22Rv1 (cell line): ENCODE results near the gene HMGN3.

ENCODE experiments used
- CTCF ChIP-seq: fragments of 450-650 bp; IDR thresholded peaks from 2 replicates; pipeline ENCODE4 v1.5.1; 2017; ENCODE audit warnings: mild to moderate bottlenecking
- ZFX ChIP-seq: fragments of 450-650 bp; IDR thresholded peaks from 2 replicates; pipeline ENCODE4 v1.6.1; 2017; ENCODE audit warnings: antibody characterized with exemption, borderline replicate concordance

- no peak for TF ChIP-seq CTCF
- TF ChIP-seq ZFX: no peak
Measured at GRCh38 chr6:79267128-79267527, 32.6 kb upstream of the HMGN3 start.
